Posterior vena cava (tissue), 2 donors: ENCODE data around the gene FBXO4. TPM values are rescaled to one million over a fixed set of nuclear protein-coding genes. Genes with fewer than 3 reads are reported as not detected.
"Not testable (repeated sequence)": the region's sequence is repeated elsewhere in the genome, so short reads cannot be mapped to it uniquely, and the experiment has no call there.

Experiments used
- DNase-seq: peaks from one replicate; pipeline ENCODE4 v3.0.0-alpha.2; 2020; ENCODE audit warnings: low spot score
- intact Hi-C, 2 donors: fragments of 100-400 bp; cut with DNase I; formaldehyde crosslinking; loops; one replicate each; pipeline versions ENCODE4 v1.14.1 to v1.14.2; 2022 to 2023
- total RNA-seq, 2 donors: library from RNA; stranded (reverse); fragmentation: NEBNext Ultra II Directional; extraction: Animal tissue kit (Norgen Biotek cat#: 25700); gene quantifications; one replicate each; pipeline ENCODE4 v1.2.1, GENCODE V29; 2021
- donor health status: DM: yes; HTN: yes; CAD: no.
- donor health status: DM: yes; HTN: yes; CAD: no.

Gene FBXO4
- total RNA-seq, 2 donors from 2014 or later = 10.9 to 14.3 TPM

- intact Hi-C loops = loop anchor here in 1 of 2 donors (10.0 kb wide), 1 partner anchor 54 kb away; no protein-coding TSS in a partner anchor
Observed at GRCh38 chr5:41908374-41909079, 16.6 kb upstream of the FBXO4 start.

GRCh38 chr5:41918105-41918504, 7.0 kb upstream of the FBXO4 start:
- DNase-seq = no peak
- intact Hi-C loops = loop anchor here in 1 of 2 donors (10.0 kb wide), 1 partner anchor 53 kb away; no protein-coding TSS in a partner anchor

More at GRCh38 chr5:41908374-41909079, 16.6 kb upstream of the FBXO4 start:
- no peak for DNase-seq

GRCh38 chr5:41921166-41921565, 3.9 kb upstream of the FBXO4 start:
- intact Hi-C loops = loop anchor here in 1 of 2 donors (10.0 kb wide), 1 partner anchor 46 kb away; the partner anchor contains the start of gene OXCT1
- no peak for DNase-seq

- no peak for DNase-seq
- intact Hi-C loops = loop anchor here in 1 of 2 donors (10.0 kb wide), 1 partner anchor 47 kb away; the partner anchor contains the start of gene OXCT1
Observed at GRCh38 chr5:41921874-41922273, 3.2 kb upstream of the FBXO4 start.

GRCh38 chr5:41924526-41924871, 582 bp upstream of the FBXO4 start:
- intact Hi-C loops = loop anchor here in 1 of 2 donors (10.0 kb wide), 1 partner anchor 50 kb away; the partner anchor contains the start of gene OXCT1
- DNase-seq = no peak

GRCh38 chr5:41925555-41925951, 472 bp downstream of the FBXO4 start:
- intact Hi-C loops = loop anchor here in 1 of 2 donors (10.0 kb wide), 1 partner anchor 51 kb away; the partner anchor contains the start of gene OXCT1
- DNase-seq = peak; percentile 84

- intact Hi-C loops = loop anchor here in 1 of 2 donors (10.0 kb wide), 1 partner anchor 53 kb away; the partner anchor contains the start of gene OXCT1
- DNase-seq = no peak
Observed at GRCh38 chr5:41927604-41928003, 2.5 kb downstream of the FBXO4 start.

GRCh38 chr5:41929035-41929434, 4.0 kb downstream of the FBXO4 start:
- no peak for DNase-seq
- intact Hi-C loops = loop anchor here in 1 of 2 donors (10.0 kb wide), 1 partner anchor 54 kb away; the partner anchor contains the start of gene OXCT1

- DNase-seq = no peak
- intact Hi-C loops = no loop called here
Observed at GRCh38 chr5:41932770-41933169, 7.7 kb downstream of the FBXO4 start.

- DNase-seq = no peak
- intact Hi-C loops = no loop called here
Observed at GRCh38 chr5:41935544-41935943, 10.5 kb downstream of the FBXO4 start.

- intact Hi-C loops = no loop called here
- no peak for DNase-seq
Observed at GRCh38 chr5:41940641-41941040, 15.6 kb downstream of the FBXO4 start.

- intact Hi-C loops, DNase-seq: not testable (repeated sequence)
Observed at GRCh38 chr5:41945332-41945955, 20.4 kb downstream of the FBXO4 start.

GRCh38 chr5:41951224-41951623, 26.1 kb downstream of the FBXO4 start:
- intact Hi-C loops = no loop called here
- no peak for DNase-seq

GRCh38 chr5:41954286-41954685, 29.2 kb downstream of the FBXO4 start:
- intact Hi-C loops = no loop called here

GRCh38 chr5:41955432-41956024, 30.4 kb downstream of the FBXO4 start:
- DNase-seq = no peak
- intact Hi-C loops = no loop called here

More at GRCh38 chr5:41954286-41954685, 29.2 kb downstream of the FBXO4 start:
- no peak for DNase-seq

- intact Hi-C loops = no loop called here
- DNase-seq = no peak
Observed at GRCh38 chr5:41956943-41957342, 31.9 kb downstream of the FBXO4 start.

- no peak for DNase-seq
- intact Hi-C loops = no loop called here
Observed at GRCh38 chr5:41960481-41960880, 35.4 kb downstream of the FBXO4 start.

- intact Hi-C loops = no loop called here
- DNase-seq = no peak
Observed at GRCh38 chr5:41961736-41962135, 36.7 kb downstream of the FBXO4 start.

- intact Hi-C loops = no loop called here
- no peak for DNase-seq
Observed at GRCh38 chr5:41962491-41962890, 37.4 kb downstream of the FBXO4 start.
